Loucy (cell line): ENCODE results near the gene NELL2.
"Not testable (repeated sequence)": the region's sequence is repeated elsewhere in the genome, so short reads cannot be mapped to it uniquely, and the experiment has no call there.

Source experiments
- H2AFZ ChIP-seq: fragments of 200-600 bp; sonication (generic); 2 replicates; pipeline ENCODE4 v1.6.0; 2016; ENCODE audit warnings: antibody characterized with exemption, mild to moderate bottlenecking, low read length, moderate library complexity
- H3F3A ChIP-seq: fragments of 200-600 bp; 2 replicates; pipeline ENCODE4 v1.6.0; 2016; ENCODE audit warnings: antibody characterized with exemption, low read depth, mild to moderate bottlenecking
- H3K27me3 ChIP-seq: fragments of 200-600 bp; sonication (generic); 2 replicates; pipeline ENCODE4 v1.6.1; 2014; ENCODE audit warnings: low read length, mild to moderate bottlenecking; ENCODE audit not compliant: insufficient read depth, poor library complexity, severe bottlenecking
- H3K36me3 ChIP-seq: fragments of 200-600 bp; sonication (generic); 2 replicates; pipeline ENCODE4 v1.6.1; 2016; ENCODE audit warnings: low read length; ENCODE audit not compliant: insufficient read depth
- H3K4me1 ChIP-seq: fragments of 200-600 bp; sonication (generic); 2 replicates; pipeline ENCODE4 v1.5.1; 2014; ENCODE audit warnings: low read length, mild to moderate bottlenecking; ENCODE audit not compliant: insufficient read depth, poor library complexity, severe bottlenecking
- H3K4me2 ChIP-seq: fragments of 200-600 bp; sonication (generic); 2 replicates; pipeline ENCODE4 v1.6.0; 2014; ENCODE audit warnings: antibody characterized with exemption, low read length, low read depth, mild to moderate bottlenecking; ENCODE audit not compliant: poor library complexity, severe bottlenecking
- H3K4me3 ChIP-seq: fragments of 200-600 bp; sonication (generic); 2 replicates; pipeline ENCODE4 v1.5.1; 2014; ENCODE audit warnings: low read length, mild to moderate bottlenecking, mixed read lengths; ENCODE audit not compliant: poor library complexity, severe bottlenecking
- H3K79me2 ChIP-seq: fragments of 200-600 bp; sonication (generic); 2 replicates; pipeline ENCODE4 v1.6.1; 2014; ENCODE audit warnings: low read length; ENCODE audit not compliant: insufficient read depth
- H3K9ac ChIP-seq: fragments of 200-600 bp; sonication (generic); 2 replicates; pipeline ENCODE4 v1.6.0; 2014; ENCODE audit warnings: mild to moderate bottlenecking, low read depth, low read length, moderate library complexity; ENCODE audit not compliant: poor library complexity, severe bottlenecking
- H3K9me2 ChIP-seq: fragments of 200-600 bp; sonication (generic); replicated peaks from 2 replicates; pipeline ENCODE4 v1.6.1; 2016; ENCODE audit warnings: low read depth, low read length, mixed read lengths
- H3K9me3 ChIP-seq: fragments of 200-600 bp; sonication (generic); 2 replicates; pipeline ENCODE4 v1.6.1; 2014; ENCODE audit warnings: mild to moderate bottlenecking, antibody characterized with exemption, low read length, low read depth; ENCODE audit not compliant: insufficient read depth
- H4K20me1 ChIP-seq: fragments of 200-600 bp; sonication (generic); 2 replicates; pipeline ENCODE4 v1.6.0; 2014; ENCODE audit warnings: antibody characterized with exemption, low read length, mild to moderate bottlenecking; ENCODE audit not compliant: insufficient read depth, poor library complexity, severe bottlenecking
- CTCF ChIP-seq: fragments of 200-600 bp; sonication (generic); conservative IDR thresholded peaks from 2 replicates; pipeline ENCODE4 v1.5.1; 2014; ENCODE audit warnings: mild to moderate bottlenecking, antibody characterized with exemption, low read length
- EZH2phosphoT487 ChIP-seq: fragments of 200-600 bp; IDR thresholded peaks from 2 replicates; pipeline ENCODE4 v1.6.1; 2018; ENCODE audit warnings: antibody characterized with exemption, mild to moderate bottlenecking, moderate library complexity, borderline replicate concordance

Gene NELL2

GRCh38 chr12:44827832-44828438 lies 48.2 kb downstream of the NELL2 start:
- Histone ChIP-seq H3K79me2 (no peaks in the 10 kb centered on the region), H3K9me3 (no peaks in the 10 kb centered on the region), H3K9me2 (no peaks in the 10 kb centered on the region), H3K36me3 (no peaks in the 10 kb centered on the region), H3K4me3 (peak overlapping the region; percentile 48), H3K4me1 (peaks cover 33% of the 10 kb centered on the region), H2AFZ (0 out of 2 replicates have a peak overlapping the region, but pooled peaks have one; percentile 47), H3F3A (no peaks in the 10 kb centered on the region), H3K27me3 (no peaks in the 10 kb centered on the region), H3K4me2 (peak overlapping the region; percentile 63), H3K9ac (no peak overlapping the region), H4K20me1 (no peaks in the 10 kb centered on the region)
- no peak for TF ChIP-seq EZH2phosphoT487
- TF ChIP-seq CTCF = no peak

GRCh38 chr12:44821702-44822101 lies 54.4 kb downstream of the NELL2 start:
- not testable (repeated sequence) for H3K4me2 ChIP-seq, H3K9ac ChIP-seq, H3F3A ChIP-seq, H2AFZ ChIP-seq, H3K79me2 ChIP-seq, H3K4me1 ChIP-seq, H3K36me3 ChIP-seq, H4K20me1 ChIP-seq, H3K9me3 ChIP-seq, H3K9me2 ChIP-seq, H3K4me3 ChIP-seq, H3K27me3 ChIP-seq

- no peak overlapping the region for H3K4me3 ChIP-seq
- H2AFZ ChIP-seq = no peak overlapping the region
- H3K9me3 ChIP-seq = no peaks in the 10 kb centered on the region
- no peak overlapping the region for H3K4me2 ChIP-seq
- H4K20me1 ChIP-seq = no peaks in the 10 kb centered on the region
- H3K9ac ChIP-seq = no peak overlapping the region
- H3K27me3 ChIP-seq = no peaks in the 10 kb centered on the region
- no peaks in the 10 kb centered on the region for H3F3A ChIP-seq
- no peaks in the 10 kb centered on the region for H3K79me2 ChIP-seq
- no peaks in the 10 kb centered on the region for H3K36me3 ChIP-seq
- no peak for TF ChIP-seq EZH2phosphoT487
- TF ChIP-seq CTCF = no peak
- H3K4me1 ChIP-seq = no peaks in the 10 kb centered on the region
- H3K9me2 ChIP-seq = no peaks in the 10 kb centered on the region
Observed at GRCh38 chr12:44819884-44820283, 56.2 kb downstream of the NELL2 start.

- H3K9me3 ChIP-seq = no peaks in the 10 kb centered on the region
- H3K36me3 ChIP-seq = no peaks in the 10 kb centered on the region
- TF ChIP-seq EZH2phosphoT487 (no peak), CTCF (no peak)
- no peak overlapping the region for H3K4me2 ChIP-seq
- H3K4me3 ChIP-seq = no peak overlapping the region
- no peaks in the 10 kb centered on the region for H3K27me3 ChIP-seq
- H3K9me2 ChIP-seq = no peaks in the 10 kb centered on the region
- H3K9ac ChIP-seq = no peak overlapping the region
- peak overlapping the region; percentile 25; the same call in 1 of the 2 replicates for H2AFZ ChIP-seq
- no peaks in the 10 kb centered on the region for H4K20me1 ChIP-seq
- no peaks in the 10 kb centered on the region for H3F3A ChIP-seq
- H3K4me1 ChIP-seq = no peaks in the 10 kb centered on the region
- no peaks in the 10 kb centered on the region for H3K79me2 ChIP-seq
Observed at GRCh38 chr12:44817687-44818086, 58.4 kb downstream of the NELL2 start.
